ENCODE measurements around the gene MATCAP1. TPM values are rescaled to one million over a fixed set of nuclear protein-coding genes. Genes with fewer than 3 reads are reported as not detected.

The MATCAP1 gene
- total and polyA plus RNA-seq, 2 donors from 2014 or later = 15.5 to 38.8 TPM

DNA sequence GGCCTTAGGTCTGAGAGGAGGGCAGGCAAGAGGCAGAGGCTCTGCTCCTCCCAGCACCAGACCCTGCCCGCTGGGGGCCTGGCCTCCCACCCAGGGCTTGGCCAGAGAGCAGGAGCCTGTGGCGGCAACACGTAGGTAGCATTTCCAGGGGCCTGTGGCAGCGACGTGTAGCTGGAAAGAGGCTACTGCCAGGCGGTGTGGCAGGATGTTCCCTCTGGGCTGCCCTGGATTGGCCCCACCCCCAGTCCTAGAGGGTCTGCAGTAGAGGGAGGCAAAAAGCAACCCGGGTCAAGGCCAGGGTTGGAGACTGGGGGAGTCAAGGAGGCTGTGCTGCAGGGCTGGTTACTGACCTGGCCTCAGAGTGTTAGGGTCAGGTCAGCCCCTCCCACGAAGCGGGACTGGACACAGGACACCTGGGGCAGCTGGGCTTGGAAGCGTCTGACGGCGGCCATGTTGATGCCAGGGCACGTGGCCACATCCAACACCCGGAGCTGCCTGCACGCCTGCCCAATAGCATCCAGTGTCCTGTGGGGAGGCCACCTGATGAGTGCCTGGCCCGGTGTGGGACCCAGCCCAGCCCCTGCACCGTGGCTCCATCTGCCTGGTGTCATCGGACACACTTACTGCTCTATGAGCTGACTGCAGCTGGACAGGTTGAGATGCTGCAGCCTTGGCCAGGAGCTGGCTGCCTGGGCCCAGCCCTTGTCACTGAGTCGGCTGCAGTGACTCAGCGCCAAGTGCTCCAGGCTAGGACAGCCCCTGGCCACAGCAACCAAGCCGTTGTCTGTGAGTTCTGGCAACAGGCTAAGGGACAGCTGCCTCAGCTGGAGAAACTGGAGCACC, 23.7 kb upstream of the MATCAP1 start:
- peaks cover 0 to 2% (median 0%) of the 10 kb centered on the region in 3 donors for H3K4me1 ChIP-seq (ENCODE audit: control insufficient read depth in 2 of 3, insufficient read depth in 2 of 3, low read depth in 1 of 3, low read length in 3 of 3)
- no peak for FAIRE-seq

DNA sequence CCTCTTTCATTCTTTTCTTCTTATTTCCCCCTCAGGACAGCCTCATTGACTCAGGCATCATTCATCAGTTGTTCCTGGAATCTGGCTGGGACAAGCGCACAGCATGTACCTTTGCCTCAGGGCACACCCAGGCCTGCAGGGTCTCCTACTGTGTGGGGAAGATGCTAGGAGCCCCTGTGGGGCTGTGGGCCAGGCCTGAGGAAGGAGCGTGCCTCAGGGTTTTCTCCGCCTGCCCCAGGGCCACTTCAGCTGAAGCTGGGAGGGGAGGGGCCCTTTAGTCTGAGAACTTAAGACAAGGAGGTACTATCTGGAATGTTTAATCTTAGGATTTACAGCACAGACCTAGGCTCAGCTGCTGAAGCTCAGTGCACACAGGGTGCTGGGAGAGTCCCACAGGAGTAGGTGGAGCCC, 23.1 kb upstream of the MATCAP1 start:
- no peak for DNase-seq
- Histone ChIP-seq H3K27ac (ENCODE audit: low read depth in 2 of 2, low read length in 2 of 2) (no peak overlapping the region), H3K27me3 (ENCODE audit: control insufficient read depth, insufficient read depth, low read length) (no peaks in the 10 kb centered on the region), H3K4me1 (ENCODE audit: control insufficient read depth in 2 of 3, insufficient read depth in 2 of 3, low read depth in 1 of 3, low read length in 3 of 3) (peaks cover 0 to 2% (median 0%) of the 10 kb centered on the region in 3 donors), H3K9ac (ENCODE audit: low read length in 3 of 3) (no peak overlapping the region), H3K4me3 (ENCODE audit: low read length in 3 of 3) (no peak overlapping the region), H3K36me3 (ENCODE audit: control insufficient read depth in 2 of 3, insufficient read depth in 3 of 3, low read length in 3 of 3) (peaks cover 0 to 3% (median 0%) of the 10 kb centered on the region in 3 donors), H3K9me3 (ENCODE audit: control insufficient read depth in 2 of 3, insufficient read depth in 1 of 3, low read length in 3 of 3) (no peaks in the 10 kb centered on the region)
- no peak for FAIRE-seq
- intact Hi-C loops (cut with DNase I) = no loop called here
- TF ChIP-seq, protein P1, sequence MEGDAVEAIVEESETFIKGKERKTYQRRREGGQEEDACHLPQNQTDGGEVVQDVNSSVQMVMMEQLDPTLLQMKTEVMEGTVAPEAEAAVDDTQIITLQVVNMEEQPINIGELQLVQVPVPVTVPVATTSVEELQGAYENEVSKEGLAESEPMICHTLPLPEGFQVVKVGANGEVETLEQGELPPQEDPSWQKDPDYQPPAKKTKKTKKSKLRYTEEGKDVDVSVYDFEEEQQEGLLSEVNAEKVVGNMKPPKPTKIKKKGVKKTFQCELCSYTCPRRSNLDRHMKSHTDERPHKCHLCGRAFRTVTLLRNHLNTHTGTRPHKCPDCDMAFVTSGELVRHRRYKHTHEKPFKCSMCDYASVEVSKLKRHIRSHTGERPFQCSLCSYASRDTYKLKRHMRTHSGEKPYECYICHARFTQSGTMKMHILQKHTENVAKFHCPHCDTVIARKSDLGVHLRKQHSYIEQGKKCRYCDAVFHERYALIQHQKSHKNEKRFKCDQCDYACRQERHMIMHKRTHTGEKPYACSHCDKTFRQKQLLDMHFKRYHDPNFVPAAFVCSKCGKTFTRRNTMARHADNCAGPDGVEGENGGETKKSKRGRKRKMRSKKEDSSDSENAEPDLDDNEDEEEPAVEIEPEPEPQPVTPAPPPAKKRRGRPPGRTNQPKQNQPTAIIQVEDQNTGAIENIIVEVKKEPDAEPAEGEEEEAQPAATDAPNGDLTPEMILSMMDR (IDR thresholded peaks at IDR 0.05; ENCODE audit: borderline replicate concordance, extremely low read depth, insufficient read depth) = no peak

More for the DNA sequence above, 23.7 kb upstream of the MATCAP1 start:
- peaks cover 0 to 3% (median 0%) of the 10 kb centered on the region in 3 donors for H3K36me3 ChIP-seq (ENCODE audit: control insufficient read depth in 2 of 3, insufficient read depth in 3 of 3, low read length in 3 of 3)
- H3K27me3 ChIP-seq (ENCODE audit: control insufficient read depth, insufficient read depth, low read length) = no peaks in the 10 kb centered on the region
- no peak overlapping the region for H3K27ac ChIP-seq (ENCODE audit: low read depth in 2 of 2, low read length in 2 of 2)
- no peak overlapping the region for H3K9ac ChIP-seq (ENCODE audit: low read length in 3 of 3)
- no peaks in the 10 kb centered on the region for H3K9me3 ChIP-seq (ENCODE audit: control insufficient read depth in 2 of 3, insufficient read depth in 1 of 3, low read length in 3 of 3)
- TF ChIP-seq, protein P1 (IDR thresholded peaks at IDR 0.05; ENCODE audit: borderline replicate concordance, extremely low read depth, insufficient read depth) = no peak
- H3K4me3 ChIP-seq (ENCODE audit: low read length in 3 of 3) = no peak overlapping the region
- DNase-seq = peak in 1 of 5 donors; percentile 68
- intact Hi-C loops (cut with DNase I) = no loop called here

DNA sequence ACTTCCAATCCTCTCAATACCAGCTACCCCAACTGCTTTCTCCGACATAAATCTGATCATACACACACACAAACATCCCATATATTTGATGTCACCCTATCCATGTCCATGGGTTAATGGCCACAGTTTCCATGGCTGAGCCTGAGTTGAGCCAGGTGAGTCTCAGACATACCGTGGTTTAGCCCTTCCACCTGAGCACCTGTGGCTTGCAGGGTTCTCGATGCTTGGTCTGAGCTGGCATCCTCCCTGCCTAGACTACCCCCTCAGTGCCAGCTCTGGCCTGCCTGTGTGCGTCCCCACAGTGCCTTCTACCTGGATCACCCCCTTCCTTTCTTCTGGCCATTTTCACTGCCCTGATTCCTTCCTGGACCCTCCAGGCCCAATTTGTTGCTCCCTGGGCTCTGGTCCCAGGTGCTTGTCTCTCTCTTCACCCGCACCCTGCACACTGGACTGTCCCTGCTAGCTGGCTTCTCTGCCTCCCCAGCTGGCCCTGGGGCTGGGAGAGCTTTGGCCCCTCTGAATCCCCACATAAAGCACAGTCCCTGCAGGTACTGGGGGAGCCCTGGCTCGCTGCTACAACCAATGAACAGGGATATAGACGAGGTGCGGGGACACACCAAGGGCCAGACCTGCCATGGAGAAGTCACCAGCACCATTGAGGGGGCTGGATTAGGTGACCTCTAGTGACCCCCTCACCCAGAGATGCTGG, 22.5 kb upstream of the MATCAP1 start:
- FAIRE-seq (no peak), DNase-seq (no peak)
- Histone ChIP-seq H3K36me3 (ENCODE audit: control insufficient read depth in 2 of 3, insufficient read depth in 3 of 3, low read length in 3 of 3) (peaks cover 0 to 6% (median 3%) of the 10 kb centered on the region in 3 donors), H3K9ac (ENCODE audit: low read length in 3 of 3) (no peak overlapping the region), H3K9me3 (ENCODE audit: control insufficient read depth in 2 of 3, insufficient read depth in 1 of 3, low read length in 3 of 3) (no peaks in the 10 kb centered on the region), H3K27me3 (ENCODE audit: control insufficient read depth, insufficient read depth, low read length) (no peaks in the 10 kb centered on the region), H3K4me1 (ENCODE audit: control insufficient read depth in 2 of 3, insufficient read depth in 2 of 3, low read depth in 1 of 3, low read length in 3 of 3) (peaks cover 0 to 2% (median 0%) of the 10 kb centered on the region in 3 donors), H3K27ac (ENCODE audit: low read depth in 2 of 2, low read length in 2 of 2) (no peak overlapping the region), H3K4me3 (ENCODE audit: low read length in 3 of 3) (no peak overlapping the region)
- TF ChIP-seq, protein P1 (IDR thresholded peaks at IDR 0.05; ENCODE audit: borderline replicate concordance, extremely low read depth, insufficient read depth) = no peak
- intact Hi-C loops (cut with DNase I) = no loop called here
